GM12878 (cell line): ENCODE results near the gene GNAI2. TPM values are rescaled to one million over a fixed set of nuclear protein-coding genes. Genes with fewer than 3 reads are reported as not detected.

Source experiments
- ATAC-seq: fragments of 200-7000 bp; cut with Tn5 transposase; 3 replicates; pipeline ENCODE4 v1.9.1; 2020; ENCODE audit warnings: mild to moderate bottlenecking, moderate library complexity
- BruUV-seq: library from RNA; stranded (reverse); fragments of 400-500 nt; replicated peaks from 2 replicates; lab custom pipeline; 2021; lab: Mats Ljungman, UMichigan
- CTCF ChIA-PET: fragments of 300-600 bp; sonication (Branson Sonifier 250); formaldehyde crosslinking; extraction: SDS; loops from one replicate; lab custom pipeline; 2021; ENCODE audit warnings: inconsistent platforms; lab: Yijun Ruan, JAX
- POLR2A ChIA-PET: fragments of 350-600 bp; formaldehyde crosslinking; extraction: SDS; loops from one replicate; lab custom pipeline; 2021; ENCODE audit warnings: inconsistent platforms; lab: Charles Lee
- RAD21 ChIA-PET: fragments of 300-600 bp; sonication (Branson Sonifier 250); formaldehyde crosslinking; loops from one replicate; lab custom pipeline; 2023; ENCODE audit warnings: antibody characterized with exemption; ENCODE audit not compliant: unreplicated experiment; lab: Charles Lee
- SMC1A ChIA-PET: fragments of 300-600 bp; sonication (Branson Sonifier 250); formaldehyde crosslinking; loops from one replicate; lab custom pipeline; 2023; ENCODE audit not compliant: unreplicated experiment, uncharacterized antibody; lab: Charles Lee
- DNase-seq: peaks from one replicate; pipeline ENCODE4 v3.0.0-alpha.2; 2011; ENCODE audit warnings: low read depth, low spot score
- FAIRE-seq: peaks from 3 replicates; lab custom pipeline; 2011; peaks lifted over from hg19 to GRCh38; lab: Jason Lieb, UNC
- H2AFZ ChIP-seq: 2 replicates; pipeline ENCODE4 v1.6.0; 2011; ENCODE audit warnings: low read depth, low read length, control low read depth; ENCODE audit not compliant: control insufficient read depth
- H3K27ac ChIP-seq: 2 replicates; pipeline ENCODE4 v1.5.1; 2011; ENCODE audit warnings: control low read depth; ENCODE audit not compliant: control insufficient read depth, insufficient read depth
- H3K27me3 ChIP-seq, 2 experiments: replicated peaks in 1 of 2; 2 replicates each; pipeline versions ENCODE4 v1.6.0 to v1.6.1; 2011; ENCODE audit warnings: low read length in 1 of 2; ENCODE audit not compliant: control insufficient read depth in 2 of 2, insufficient read depth in 2 of 2
- H3K36me3 ChIP-seq, 2 experiments: 2 replicates each; pipeline ENCODE4 v1.5.1; 2011; ENCODE audit warnings: low read length in 1 of 2; ENCODE audit not compliant: control insufficient read depth in 2 of 2, insufficient read depth in 2 of 2
- H3K4me1 ChIP-seq: 2 replicates; pipeline ENCODE4 v1.6.1; 2011; ENCODE audit warnings: mild to moderate bottlenecking, low read length, moderate library complexity, mixed read lengths; ENCODE audit not compliant: control insufficient read depth, insufficient read depth
- H3K4me2 ChIP-seq: 2 replicates; pipeline ENCODE4 v1.6.0; 2011; ENCODE audit warnings: control low read depth; ENCODE audit not compliant: control insufficient read depth, insufficient read depth
- H3K4me3 ChIP-seq: fragments of 200-600 bp; sonication (generic); 2 replicates; pipeline ENCODE4 v1.5.1; 2016
- H3K79me2 ChIP-seq: 2 replicates; pipeline ENCODE4 v1.6.0; 2011; ENCODE audit warnings: low read length; ENCODE audit not compliant: control insufficient read depth, insufficient read depth
- H3K9ac ChIP-seq: 2 replicates; pipeline ENCODE4 v1.8.0; 2011; ENCODE audit warnings: low read length, control low read depth, mixed read lengths; ENCODE audit not compliant: control insufficient read depth, insufficient read depth
- H3K9me3 ChIP-seq: replicated peaks from 3 replicates; pipeline ENCODE4 v1.5.1; 2011; ENCODE audit warnings: mild to moderate bottlenecking, low read length; ENCODE audit not compliant: control insufficient read depth, insufficient read depth
- H4K20me1 ChIP-seq: 2 replicates; pipeline ENCODE4 v1.6.0; 2011; ENCODE audit not compliant: control insufficient read depth, insufficient read depth
- HDAC2 ChIP-seq: fragments of 200-600 bp; sonication (generic); IDR thresholded peaks from 2 replicates; pipeline ENCODE4 v1.6.1; 2017
- IKZF1 ChIP-seq: fragments of 450-650 bp; conservative IDR thresholded peaks from 2 replicates; pipeline ENCODE4 v1.6.1; 2017; ENCODE audit warnings: antibody characterized with exemption, mild to moderate bottlenecking
- LARP7 ChIP-seq: fragments of 450-650 bp; IDR thresholded peaks from 2 replicates; pipeline ENCODE4 v1.6.1; 2017; ENCODE audit warnings: mild to moderate bottlenecking
- MYC ChIP-seq: IDR thresholded peaks from 2 replicates; pipeline ENCODE4 v1.6.1; 2011; ENCODE audit warnings: mild to moderate bottlenecking, low read length, moderate library complexity, inconsistent platforms; ENCODE audit not compliant: insufficient read depth, insufficient replicate concordance, insufficient read length, severe bottlenecking
- POLR2AphosphoS2 ChIP-seq: IDR thresholded peaks from 2 replicates; pipeline ENCODE4 v1.6.1; 2011; ENCODE audit warnings: low read depth, mild to moderate bottlenecking, low read length, improper control_type of control experiment, moderate library complexity
- RUNX3 ChIP-seq: IDR thresholded peaks from 2 replicates; pipeline ENCODE4 v1.6.1; 2012; ENCODE audit warnings: low read length, inconsistent platforms
- SPI1 ChIP-seq: IDR thresholded peaks from 2 replicates; pipeline ENCODE4 v1.6.1; 2011; ENCODE audit warnings: low read depth, mild to moderate bottlenecking, low read length, moderate library complexity, borderline replicate concordance; ENCODE audit not compliant: insufficient read depth
- ZNF687 ChIP-seq: fragments of 450-650 bp; IDR thresholded peaks from 2 replicates; pipeline ENCODE4 v1.6.1; 2017; ENCODE audit warnings: mild to moderate bottlenecking, moderate library complexity
- WGBS: methylation state at CpG from one replicate; pipeline ENCODE4 v1.1.6; 2016; ENCODE audit warnings: low lambda C conversion rate; ENCODE audit not compliant: insufficient replicate concordance, insufficient coverage; ENCODE audit errors: missing lambda C conversion rate; 5-methylcytosine and 5-hydroxymethylcytosine counted together
- in situ Hi-C: fragments of 300-500 bp; cut with MboI; formaldehyde crosslinking; loops from 9 replicates; pipeline ENCODE4 v1.14.3; 2018; ENCODE audit warnings: mixed read lengths
- intact Hi-C: fragments of 100-400 bp; cut with micrococcal nuclease; formaldehyde crosslinking; loops from one replicate; pipeline ENCODE4 v1.14.2; 2022; ENCODE audit not compliant: unreplicated experiment
- polyA plus RNA-seq, 11 experiments: library from polyadenylated mRNA; depleted of rRNA in 4 of 11; unstranded in 6 of 11; stranded (reverse) in 5 of 11; fragments of >200 nt; fragmentation: Nextera tagmentation in 4 of 11; fragmentation: Illumina TruSeq in 1 of 11; extraction: Ambion mirVana in 4 of 11; extraction: Trizol in 1 of 11; gene quantifications; 1 replicate in 1 of 11; 2 replicates in 10 of 11; pipeline versions ENCODE4 v1.2.1 to v1.2.3, GENCODE V29; 2011 to 2016; ENCODE audit warnings: inconsistent platforms in 2 of 11, missing spikeins in 2 of 11, low read depth in 1 of 11
- total RNA-seq, 4 experiments: library from RNA; depleted of rRNA in 3 of 4; stranded (reverse); fragments of >200 nt in 3 of 4; fragmentation: Illumina TruSeq in 1 of 4; extraction: Trizol in 1 of 4; gene quantifications; 2 replicates each; pipeline versions ENCODE4 v1.2.1 to v1.2.3, GENCODE V29; 2013 to 2021
- TF ChIP-seq, protein P1 (sequence below): fragments of 450-650 bp; IDR thresholded peaks from 2 replicates; pipeline ENCODE4 v1.6.1; 2017; ENCODE audit warnings: antibody characterized with exemption, mild to moderate bottlenecking, moderate library complexity

GNAI2 gene
- total and polyA plus RNA-seq, 10 of the 15 experiments (the other 5 are each of a cell fraction or from before 2014, with no cell fraction given): 5.0 to 346 (median 237) TPM

DNA sequence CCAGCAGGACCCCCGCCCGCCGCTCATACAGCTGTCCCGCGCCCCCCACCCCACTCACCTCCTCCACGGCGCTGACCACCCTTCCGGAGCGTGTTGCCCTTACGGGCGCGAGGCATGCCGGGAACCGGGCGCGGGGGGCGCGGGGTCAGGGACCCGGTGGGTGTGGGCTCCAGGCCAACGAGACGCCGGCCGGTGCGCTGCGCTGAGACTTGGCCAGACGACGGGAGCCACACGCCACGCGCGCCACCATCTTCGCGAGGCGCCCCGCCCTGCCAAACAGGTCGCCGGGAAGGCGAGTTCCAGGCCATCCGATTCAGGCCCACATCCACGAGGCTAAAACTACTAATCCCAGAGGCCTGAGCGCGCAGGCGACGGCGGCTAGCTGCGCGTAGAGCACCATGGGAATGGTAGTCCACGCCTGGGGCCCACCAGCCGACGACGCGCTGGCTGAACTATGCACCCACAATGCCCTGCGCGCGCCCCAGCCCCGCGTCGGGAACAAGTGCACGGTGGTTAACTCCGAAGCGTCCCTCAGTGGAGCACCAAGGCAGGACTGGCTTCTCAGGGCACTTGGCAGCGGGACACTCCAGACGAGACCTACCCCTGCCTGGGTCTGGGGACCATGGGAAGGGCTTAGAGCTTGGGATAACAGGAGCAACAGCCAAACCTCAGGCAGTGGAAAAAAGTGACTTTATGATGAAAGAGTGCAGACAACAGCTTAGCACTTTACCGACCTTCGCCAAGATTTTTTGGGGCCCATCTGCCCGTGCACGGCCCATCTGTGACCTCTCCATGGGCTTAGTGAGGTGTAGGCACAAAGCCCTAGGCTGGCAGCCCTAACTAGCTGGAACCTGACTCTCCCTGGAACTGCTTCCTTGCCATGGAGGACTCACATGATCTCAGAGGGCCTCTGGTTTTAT is 56.4 kb downstream of the GNAI2 start, which contains the start of gene IFRD2 (continued):
- TF ChIP-seq RUNX3 (no peak; the same call in 1 of the 2 replicates), MYC (peak; percentile 64)
- TF ChIP-seq, protein P1, sequence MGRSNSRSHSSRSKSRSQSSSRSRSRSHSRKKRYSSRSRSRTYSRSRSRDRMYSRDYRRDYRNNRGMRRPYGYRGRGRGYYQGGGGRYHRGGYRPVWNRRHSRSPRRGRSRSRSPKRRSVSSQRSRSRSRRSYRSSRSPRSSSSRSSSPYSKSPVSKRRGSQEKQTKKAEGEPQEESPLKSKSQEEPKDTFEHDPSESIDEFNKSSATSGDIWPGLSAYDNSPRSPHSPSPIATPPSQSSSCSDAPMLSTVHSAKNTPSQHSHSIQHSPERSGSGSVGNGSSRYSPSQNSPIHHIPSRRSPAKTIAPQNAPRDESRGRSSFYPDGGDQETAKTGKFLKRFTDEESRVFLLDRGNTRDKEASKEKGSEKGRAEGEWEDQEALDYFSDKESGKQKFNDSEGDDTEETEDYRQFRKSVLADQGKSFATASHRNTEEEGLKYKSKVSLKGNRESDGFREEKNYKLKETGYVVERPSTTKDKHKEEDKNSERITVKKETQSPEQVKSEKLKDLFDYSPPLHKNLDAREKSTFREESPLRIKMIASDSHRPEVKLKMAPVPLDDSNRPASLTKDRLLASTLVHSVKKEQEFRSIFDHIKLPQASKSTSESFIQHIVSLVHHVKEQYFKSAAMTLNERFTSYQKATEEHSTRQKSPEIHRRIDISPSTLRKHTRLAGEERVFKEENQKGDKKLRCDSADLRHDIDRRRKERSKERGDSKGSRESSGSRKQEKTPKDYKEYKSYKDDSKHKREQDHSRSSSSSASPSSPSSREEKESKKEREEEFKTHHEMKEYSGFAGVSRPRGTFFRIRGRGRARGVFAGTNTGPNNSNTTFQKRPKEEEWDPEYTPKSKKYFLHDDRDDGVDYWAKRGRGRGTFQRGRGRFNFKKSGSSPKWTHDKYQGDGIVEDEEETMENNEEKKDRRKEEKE: no peak
- TF ChIP-seq, all 136 proteins: peak for 55

DNA sequence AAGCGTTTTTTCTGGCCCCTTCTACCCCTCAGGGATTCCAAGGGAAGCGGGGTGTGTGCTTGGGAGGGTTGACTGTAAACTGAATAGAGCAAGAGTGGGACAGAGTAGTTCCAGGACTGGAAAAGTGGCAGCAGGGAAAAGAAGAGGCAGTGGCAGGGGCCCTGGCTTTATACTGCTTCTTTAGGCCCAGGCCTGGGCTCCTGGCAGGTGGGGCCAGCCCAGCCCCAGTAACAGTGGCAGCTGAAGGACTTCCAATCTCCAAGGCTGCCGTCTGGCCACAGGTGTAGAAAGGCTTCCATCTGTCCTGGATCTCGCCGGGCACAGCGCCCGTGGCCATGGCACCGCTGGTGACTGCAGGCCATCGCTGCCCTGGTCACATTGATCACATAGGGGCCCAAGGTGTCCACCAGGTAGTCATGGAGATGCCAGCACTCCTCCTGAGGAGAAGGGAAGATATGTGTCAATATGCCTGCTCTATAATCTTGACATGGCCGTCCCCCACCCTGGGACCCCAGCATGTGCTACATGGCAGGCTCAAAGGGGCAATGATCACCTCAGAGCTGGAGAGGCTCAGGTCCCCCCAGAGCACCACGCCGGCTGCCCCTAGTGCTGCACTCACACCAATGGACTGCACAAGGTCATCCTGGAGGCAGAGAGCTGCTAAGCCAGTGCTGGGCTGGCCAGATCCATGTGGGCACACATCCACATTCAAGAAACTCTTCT is 57.2 kb downstream of the GNAI2 start:
- no peaks in the 10 kb centered on the region for H4K20me1 ChIP-seq
- intact Hi-C loops (no loop called here), in situ Hi-C loops (no loop called here)
- peaks cover 21% of the 10 kb centered on the region for H3K79me2 ChIP-seq
- ChIA-PET POLR2A (interaction anchor here (0.6 to 2.1 kb wide), 4 partner anchors 26 to 59 kb away, joined by 3 to 11 read pairs (median 4); partner anchors contain the start of genes CYB561D2 and NPRL2), SMC1A (no interaction called here), RAD21 (interaction anchor here (0.6 kb wide), 1 partner anchor 57 kb away, joined by 3 read pairs; the partner anchor contains the start of gene GNAI2), CTCF (interaction anchor here (0.8 to 2.5 kb wide), 5 partner anchors 31 to 953 kb away, joined by 3 to 8 read pairs (median 6); no protein-coding TSS in a partner anchor)
- H3K36me3 ChIP-seq: peaks cover 0 to 20% of the 10 kb centered on the region in 2 experiments; a peak in 3 of 4 replicates
- WGBS: 79% methylated on average over 12 of the region's 12 CpGs
- peak overlapping the region; percentile 64 for H3K9ac ChIP-seq
- DNase-seq (no peak), FAIRE-seq (no peak), ATAC-seq (no peak)
- no peaks in the 10 kb centered on the region for H3K9me3 ChIP-seq
- peak overlapping the region; percentile 78 for H2AFZ ChIP-seq
- BruUV-seq: no TSS peak
- H3K4me3 ChIP-seq: peak overlapping the region; percentile 62
- H3K4me2 ChIP-seq: peak overlapping the region; percentile 89
- peak overlapping the region; percentile 66 for H3K27ac ChIP-seq
- no peaks in the 10 kb centered on the region for H3K27me3 ChIP-seq
- H3K4me1 ChIP-seq: peaks cover 6% of the 10 kb centered on the region
- TF ChIP-seq POLR2AphosphoS2 (no peak), SPI1 (no peak), LARP7 (no peak), IKZF1 (no peak), MYC (no peak), ZNF687 (no peak), HDAC2 (no peak)
